NCI-H345 (cell line): ENCODE data around the gene DCANP1.

Experiments used
- DNase-seq: peaks from one replicate; lab custom pipeline; 2025; lab: John Stamatoyannopoulos, UW

The DCANP1 gene

DNA sequence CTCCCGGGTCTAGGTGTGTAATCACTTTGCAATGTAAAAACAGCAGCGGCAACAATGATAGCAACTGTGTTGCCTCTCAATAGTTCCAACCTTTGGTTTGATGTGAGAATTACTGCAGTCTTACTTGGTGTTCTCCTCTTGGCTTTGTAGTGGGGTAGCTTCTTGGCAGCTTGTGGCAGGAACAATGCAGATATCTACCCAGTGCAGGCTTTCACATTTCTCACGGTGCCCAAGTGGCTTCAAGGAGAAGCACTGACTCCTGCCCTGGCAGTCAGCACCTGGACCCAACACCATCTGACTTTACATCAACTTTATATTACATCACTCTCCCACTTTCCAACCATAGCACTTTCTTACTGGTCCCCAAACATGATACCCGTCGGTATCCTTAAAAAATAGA, 33.4 kb upstream of the DCANP1 start:
- no peak for DNase-seq

DNA sequence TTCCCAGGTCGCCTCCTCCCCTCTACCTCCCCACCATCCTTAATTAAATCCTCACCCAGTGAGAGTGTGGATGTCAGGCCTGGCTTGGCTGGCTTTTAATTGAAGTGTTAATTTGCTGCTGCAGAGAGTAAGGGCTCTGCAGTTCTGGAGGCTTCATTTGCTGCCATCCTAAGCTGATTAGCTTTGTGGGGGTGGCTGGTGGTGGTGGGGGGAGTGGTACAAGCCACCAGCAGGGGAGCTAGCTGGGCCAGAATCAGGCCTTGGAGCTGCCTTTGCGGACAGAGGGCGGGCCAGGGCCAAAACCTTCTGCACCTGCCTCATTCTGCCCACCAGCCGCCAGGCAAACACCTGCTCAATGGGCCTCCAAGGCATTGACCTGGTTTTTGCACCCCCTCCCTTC, 31.8 kb upstream of the DCANP1 start:
- DNase-seq: no peak

DNA sequence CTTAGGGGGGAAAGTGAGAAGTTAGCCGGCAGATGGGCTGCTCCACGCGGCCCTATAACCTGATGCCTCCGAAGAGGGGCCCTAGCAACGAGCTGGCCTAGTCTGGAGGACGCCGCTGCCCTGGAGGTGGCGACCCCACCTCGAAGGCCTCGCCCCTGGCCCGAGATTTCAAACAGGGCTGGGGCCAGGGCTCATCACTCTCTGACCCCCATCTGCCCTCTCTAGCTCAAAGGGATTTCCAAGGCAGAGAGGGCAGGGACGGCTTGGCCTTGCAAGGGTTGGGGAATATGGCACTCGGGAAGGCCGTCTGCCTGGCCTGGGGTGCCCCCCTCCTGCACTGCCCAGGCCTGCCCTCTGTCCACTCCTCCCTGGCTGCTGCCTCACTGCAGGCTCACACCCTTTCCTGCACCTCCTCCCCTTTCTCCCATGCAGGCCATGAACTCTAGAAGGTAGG, 30.5 kb upstream of the DCANP1 start:
- no peak for DNase-seq

DNA sequence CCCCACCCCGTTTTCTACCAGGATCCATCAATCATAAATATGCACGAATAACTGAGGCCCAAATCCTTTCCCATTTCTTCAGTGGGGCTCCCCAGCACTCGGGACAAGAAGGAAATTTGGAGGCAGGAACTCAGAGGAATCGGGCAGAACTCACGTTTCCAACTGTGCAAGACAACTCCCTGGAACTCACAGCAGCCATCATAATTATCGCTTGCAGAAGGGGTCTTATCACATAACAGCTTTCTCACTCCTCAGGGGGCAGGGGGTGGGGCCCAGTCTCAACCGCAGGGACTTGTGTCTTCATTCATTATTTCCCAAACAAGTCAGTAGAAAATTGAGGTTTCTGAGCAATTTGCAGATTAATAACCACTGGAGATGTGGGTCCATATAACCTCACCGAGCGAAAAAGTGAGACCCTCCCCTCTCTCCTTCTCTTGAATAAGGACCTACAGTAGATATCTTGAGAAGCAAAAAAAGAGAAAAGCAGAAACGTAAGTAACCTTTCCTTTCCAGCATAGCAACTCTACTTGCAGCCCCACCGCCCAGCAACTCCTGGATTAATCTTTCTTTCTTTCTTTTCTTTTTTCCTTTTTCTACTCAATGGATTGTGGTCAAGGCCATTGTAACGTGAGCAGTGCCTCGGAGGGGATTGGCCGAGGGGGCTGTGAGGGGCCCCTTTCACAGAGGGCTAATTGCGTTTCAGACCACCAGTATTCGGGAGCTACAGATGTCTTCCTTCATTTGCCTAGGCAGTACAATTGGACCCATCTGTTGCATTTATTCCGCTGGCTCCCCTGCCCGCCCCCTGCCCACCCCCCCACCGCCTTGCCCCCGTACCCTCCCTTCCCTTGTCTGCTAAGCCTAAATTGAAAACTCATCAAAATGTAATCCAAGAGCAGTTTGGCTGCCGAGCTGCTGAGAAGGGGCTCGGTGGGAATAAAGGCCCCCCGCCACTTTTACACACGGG, 29.8 kb upstream of the DCANP1 start:
- DNase-seq: no peak

DNA sequence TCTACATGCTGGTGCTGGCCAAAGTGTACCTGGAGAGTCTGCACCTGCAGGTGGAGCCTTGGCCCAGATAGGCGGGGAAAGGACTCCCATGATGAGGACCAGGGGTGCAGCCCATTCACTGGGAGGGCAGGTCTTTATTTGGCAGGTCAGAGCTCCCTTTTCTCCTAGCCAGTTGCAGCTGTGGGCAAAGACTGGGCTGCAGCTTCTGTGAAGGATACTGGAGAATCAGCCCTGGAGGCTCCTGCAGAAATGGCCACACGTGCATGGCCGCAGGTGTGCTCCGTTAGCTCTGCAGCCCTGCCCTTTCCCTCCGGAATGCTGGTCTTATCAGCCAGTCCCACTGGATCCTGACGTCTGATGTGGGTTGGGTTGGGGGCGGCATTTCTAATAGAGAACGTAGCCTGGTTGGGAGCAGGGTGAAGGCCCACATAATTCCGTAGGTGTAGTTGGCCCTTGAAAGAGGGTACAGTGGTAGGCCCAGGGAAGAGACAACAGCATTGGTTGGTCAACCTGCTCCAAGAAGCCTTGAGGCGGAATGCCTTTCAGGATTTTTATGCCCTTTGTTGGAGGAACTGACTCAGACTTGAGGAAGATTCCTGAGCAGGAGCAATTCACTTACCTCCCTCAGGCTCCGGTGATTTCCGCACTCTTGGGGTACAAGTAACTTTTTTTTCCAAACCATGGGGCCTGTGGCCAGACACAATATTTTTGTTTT, 27.0 kb upstream of the DCANP1 start:
- DNase-seq: no peak

DNA sequence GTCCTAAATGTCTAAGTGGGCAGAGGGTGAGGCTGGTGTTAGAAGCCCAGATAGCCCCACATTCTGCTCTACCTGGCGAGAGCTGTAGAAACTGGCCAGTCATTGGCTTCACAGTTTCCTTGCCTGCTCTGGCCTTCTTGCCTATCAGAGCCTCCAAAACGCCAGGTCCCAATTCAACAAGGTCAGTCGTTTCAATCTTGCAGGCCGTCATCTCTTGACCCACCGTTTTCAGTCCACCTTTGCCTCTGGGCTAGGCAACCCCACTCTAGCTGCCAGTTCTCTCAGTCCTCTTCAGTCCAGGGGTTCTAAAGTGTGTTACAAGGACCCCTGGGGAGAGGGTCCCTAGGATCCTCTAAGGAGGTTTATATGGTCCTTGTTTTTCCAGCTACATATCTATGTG, 25.0 kb upstream of the DCANP1 start:
- DNase-seq: no peak

DNA sequence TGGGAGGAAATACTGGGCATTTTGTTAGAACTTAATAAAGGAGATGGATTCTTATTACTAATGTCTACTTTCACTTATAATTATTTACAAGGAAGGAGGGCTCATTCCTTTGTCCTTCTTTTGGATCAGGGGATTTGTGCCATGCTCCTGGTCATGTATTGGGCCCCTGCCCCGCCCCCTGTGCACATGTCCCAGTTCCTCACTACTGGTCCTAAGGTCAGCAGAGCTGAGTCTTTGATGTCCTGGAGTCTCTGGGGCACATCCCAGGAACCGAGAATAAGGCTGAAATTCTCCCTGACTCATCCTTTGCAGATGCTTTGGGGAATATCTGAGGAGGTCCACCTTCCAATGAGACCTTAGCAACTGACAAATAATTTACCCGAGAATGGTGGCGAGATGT, 24.6 kb upstream of the DCANP1 start:
- no peak for DNase-seq

DNA sequence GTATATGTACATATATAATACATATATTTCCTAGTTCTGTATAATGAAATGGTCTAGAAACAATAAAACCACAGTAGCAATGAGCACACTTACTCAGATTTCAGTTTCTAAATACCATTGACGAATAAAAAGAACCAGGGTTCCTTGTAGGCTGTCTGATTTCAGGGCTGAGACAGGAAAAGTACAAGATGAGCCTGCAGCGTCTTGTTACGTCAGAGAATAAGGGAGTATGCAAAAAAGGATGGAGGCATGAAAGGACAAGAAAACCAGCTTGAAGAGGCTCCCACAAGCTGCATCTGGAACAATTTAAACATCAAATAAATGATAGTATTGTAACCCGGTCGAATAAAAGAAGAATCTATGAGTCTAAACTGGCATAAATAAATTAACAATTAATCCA, 22.8 kb upstream of the DCANP1 start:
- DNase-seq: no peak

DNA sequence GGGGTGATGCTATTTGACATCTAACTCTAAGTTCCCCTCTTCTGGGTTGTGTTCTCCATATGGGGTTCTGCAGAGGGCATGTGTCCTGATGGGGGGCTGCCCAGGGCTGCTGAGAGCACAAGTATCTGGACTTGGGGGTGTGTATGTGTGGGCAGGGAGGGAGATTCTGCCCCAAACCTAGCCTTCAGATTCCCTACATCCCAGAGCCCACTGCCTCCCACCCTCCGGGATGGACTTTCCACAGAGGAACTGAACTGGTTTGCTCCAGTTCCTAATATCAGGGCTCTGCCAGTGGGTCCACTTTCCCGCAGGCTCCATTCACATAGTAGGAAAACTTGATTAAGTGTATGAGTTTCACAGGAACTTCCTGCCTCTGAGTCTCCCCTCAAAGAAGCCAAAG, 21.4 kb upstream of the DCANP1 start:
- no peak for DNase-seq

DNA sequence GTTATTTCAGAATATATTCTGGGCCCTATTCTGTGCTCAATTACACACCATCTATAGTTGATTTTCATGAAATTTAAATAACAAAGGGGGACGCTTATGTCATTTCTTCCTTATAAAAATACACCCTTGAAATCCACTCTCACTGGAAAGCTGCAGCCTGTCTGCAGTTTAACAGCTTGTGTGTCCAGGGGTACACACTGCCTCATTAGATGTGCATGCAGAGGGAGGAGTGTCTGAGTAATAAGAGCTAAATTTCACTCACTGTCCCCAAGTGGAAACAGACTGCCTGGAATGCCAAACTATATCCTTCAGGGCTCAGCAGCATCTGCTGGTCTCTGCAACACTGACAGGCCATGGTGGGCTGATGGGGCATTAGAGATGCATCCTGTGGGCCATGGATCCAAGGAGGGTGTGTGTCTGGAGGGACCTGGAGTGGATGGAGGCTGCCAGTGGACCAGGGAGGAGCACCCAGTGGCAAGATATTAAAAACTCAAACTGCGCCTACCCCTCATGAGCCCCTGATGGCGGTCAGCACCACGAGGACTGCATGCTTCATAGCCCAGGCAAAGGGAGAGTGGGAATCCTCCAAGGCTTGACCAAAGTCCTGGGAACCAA, 20.8 kb upstream of the DCANP1 start:
- no peak for DNase-seq

DNA sequence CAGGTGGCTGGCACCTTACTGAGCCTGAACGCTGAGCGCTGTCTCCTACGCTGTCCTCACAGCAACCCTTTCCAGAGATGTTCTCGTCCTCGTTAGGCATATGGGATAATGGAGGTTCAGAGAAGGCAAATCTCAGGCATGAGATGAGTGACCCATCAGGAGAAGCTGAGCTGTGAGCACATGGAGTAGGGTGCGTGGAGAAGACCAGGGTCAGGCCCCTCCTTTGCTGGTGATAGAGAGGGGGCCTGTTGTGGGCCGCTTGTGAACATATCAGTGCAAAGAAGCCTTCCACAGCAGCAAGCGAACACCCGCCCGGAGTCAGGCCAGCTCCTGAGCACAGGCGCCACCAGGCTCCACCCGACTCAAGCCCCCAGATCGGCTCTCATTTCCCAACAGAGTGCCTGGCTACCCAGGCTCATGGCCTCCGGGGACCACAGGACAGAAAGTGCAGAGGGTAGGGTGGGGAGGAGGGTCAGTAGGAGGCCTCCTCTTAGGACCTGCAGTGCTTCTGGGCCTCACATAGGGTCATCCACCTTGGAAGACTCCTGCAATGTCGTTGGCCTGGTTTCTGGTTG, 20.0 kb upstream of the DCANP1 start:
- DNase-seq: no peak

DNA sequence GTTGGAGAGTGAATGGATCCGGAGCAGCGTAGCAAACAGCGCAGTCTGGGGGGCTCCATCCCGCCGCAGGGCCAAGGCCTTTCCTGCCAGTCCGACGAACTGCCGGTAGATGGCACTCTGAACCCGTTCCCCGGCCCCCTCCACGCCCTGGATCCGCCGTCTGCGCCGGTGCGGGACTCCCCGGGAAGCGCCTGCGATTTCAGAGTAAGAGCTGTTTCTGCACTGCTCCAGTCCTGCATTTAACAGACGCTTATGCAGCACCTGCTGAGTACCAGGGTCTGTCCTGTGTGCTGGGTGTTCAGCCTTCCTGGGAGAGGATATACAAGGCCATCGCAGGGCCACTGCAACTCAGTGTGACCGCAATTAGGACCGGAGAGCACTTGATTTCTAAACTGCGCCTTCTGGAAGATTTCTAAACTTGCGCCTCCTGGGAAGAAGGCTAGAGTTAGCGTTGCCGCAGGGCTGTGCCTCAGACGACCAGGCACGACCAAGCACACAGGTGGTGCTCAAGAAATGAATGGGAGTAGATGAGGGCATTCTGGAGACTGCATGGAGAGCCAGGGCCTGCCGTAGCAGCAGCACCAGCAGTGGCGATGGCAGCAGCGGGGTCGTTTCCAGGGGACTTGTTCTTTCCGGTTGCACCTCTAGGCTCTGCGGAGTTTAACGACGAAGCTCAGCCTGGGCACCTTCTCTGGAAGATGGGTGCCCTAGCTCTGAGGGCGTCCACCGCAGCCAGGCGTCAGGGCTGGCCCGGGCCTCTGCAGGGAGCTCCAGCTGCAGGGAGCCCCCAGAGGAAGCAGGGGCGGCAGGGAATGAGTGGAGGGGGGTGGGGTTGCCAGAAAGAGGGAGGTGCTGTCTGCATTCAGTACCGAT, 19.3 kb upstream of the DCANP1 start:
- peak; percentile 83 for DNase-seq

DNA sequence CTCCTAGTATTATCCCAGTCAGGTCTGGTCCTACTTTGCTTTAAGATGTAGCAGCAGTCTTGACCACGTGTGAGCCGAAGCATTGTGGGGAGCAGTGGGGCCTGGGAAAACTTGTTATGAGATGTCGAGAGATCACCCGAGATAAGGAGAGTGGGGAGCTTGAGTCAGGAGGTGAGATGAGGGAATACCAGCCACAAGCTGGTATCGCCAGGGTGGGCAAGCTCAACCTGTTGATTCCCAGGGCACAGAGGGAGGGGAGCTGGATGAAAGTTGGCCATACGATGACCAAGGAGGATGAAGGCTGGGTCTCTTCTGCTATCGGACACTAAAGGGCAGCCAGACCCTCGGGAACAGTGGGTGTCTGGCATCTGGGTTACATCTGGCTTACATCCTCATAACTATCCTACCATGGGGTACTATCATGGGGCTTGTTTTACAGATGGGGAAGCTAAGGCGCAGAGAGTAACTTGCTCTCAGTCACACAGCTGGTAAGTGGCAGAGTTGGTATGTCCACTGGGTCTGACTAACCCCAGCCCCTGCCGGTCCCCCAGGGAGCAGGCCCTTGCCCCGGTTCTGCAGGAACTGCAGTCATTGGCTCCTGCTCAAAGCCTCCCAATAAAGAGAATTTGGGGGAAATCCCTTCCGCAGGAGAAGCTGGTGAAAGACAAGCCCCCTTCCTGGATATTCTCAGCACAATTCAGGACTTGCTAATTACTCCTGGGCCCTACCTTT, 18.4 kb upstream of the DCANP1 start:
- no peak for DNase-seq

DNA sequence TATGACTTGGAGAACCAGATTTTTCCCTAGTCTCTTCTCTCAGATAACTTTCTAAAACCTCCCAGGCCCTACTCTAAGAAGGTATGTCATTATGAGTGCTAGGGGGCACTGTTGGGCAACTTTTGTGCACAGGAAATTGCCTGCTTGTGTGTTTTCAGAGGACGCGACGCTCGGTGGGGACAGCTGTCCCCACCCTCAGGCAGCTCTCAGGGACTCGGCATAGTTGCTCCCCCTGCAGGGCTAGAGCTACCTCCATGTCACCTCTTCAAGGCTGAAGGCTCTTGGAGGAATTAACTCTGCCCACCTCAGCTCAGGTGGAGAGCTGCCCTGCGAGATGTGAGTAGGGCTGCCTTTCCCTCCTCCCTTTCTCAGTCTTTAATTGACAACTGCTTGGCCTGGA, 15.2 kb upstream of the DCANP1 start:
- peak; percentile 82 for DNase-seq

DNA sequence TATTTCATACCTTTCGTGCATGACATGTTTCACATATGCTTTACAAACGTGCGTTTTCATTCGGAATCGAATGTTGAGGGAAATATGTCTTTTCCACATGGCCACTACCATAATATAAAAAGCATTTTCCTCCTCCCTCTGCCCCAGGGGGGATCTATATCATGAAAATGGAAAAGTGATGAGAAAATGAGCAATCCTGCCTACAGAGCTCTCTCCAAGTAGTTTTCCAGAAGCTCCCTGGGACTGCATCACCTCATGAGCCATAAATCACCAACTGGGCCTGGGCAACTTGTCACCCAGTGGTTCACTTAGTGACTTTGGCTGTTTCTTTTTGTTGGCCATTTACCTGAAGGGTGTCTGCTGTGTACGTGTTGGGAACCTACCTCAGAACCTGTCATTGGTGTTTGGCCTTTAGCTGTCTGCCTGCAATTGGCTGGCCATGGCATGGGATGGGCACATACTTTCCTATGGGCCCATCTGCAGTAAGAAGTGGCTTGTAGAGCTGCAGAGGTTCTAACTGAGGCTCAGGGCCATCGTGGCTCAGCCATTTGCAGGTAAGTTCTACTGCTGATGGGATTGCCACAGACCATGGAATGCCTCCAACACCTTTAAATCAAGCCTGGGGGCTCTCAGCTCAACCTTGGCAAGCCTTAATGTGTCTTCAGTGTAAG, 14.5 kb upstream of the DCANP1 start:
- DNase-seq: no peak

DNA sequence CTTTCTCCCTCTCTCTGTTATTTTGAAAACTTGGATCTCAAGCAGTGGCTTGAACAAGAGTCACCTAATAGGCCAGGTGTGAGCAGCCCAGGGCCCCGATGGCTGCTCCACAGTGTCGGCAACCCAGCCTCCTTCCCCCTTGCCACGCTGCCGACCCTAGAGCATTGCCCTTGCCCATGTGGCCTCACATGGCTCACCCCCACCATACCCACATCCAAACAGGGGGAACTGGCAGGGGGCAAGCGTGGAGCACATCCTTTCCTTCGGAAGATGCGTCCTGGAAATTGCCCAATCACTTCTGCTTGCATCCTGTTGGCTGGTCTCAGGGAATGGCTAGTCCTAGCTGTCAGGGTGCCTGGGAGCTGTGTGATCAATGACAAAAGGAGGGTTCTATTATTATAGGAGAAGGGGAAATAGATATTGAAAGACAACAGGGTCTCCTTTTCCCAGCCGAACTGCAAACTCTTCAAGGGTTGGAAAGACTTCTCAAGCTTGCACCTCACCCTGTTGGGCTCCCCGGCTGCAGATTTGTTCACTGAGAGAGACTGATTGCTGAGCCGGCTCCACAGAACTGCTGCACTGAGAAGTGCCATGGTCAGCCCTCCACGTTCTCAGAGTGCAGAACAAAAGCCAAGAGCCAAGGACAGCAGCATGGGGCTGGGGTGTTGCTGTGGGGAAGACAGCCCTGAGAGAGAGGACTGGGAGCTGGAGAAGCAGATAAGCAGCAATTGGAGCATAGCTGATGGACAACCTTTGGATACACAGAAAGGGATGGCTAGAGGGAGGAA, 13.3 kb upstream of the DCANP1 start:
- no peak for DNase-seq

DNA sequence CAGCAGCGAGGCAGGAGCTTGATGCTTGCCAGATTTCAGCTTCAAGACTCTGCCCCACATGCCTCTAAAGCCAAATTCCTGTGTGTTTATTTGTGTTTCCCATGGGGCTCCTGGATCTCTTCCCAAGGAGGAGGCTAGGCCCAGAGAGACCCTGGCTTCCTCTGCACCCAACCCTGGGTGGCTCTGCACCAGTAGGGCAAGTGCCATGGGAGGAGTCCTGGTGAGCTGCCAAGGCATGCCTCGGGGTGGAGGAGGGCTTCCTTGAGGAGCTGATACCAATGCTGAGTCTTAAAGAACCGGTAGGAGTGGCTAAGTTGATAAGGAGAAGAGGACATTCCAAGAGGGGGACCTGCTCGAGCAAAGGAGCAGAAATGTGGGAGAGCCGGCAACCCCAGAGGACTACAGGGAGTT, 11.8 kb upstream of the DCANP1 start:
- DNase-seq: no peak

DNA sequence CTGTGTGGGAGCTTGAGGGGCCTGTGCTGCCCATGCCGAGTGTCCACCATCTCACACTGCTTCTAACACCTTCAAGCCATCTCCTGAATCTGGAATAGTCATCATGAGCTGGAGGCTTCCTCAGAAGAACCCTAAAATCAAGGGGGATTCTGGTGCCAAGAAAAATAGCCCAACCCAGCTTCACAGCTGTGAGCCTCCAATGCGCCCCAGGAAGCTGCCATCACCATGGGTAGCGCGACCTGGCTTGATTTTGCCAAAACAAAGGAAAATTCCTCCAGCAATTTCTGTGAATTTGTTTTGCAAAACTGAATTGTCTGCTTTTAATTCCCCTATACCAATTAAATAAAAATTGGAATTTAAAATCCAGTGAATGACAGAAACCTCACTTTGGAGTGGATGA, 11.2 kb upstream of the DCANP1 start:
- DNase-seq: no peak

DNA sequence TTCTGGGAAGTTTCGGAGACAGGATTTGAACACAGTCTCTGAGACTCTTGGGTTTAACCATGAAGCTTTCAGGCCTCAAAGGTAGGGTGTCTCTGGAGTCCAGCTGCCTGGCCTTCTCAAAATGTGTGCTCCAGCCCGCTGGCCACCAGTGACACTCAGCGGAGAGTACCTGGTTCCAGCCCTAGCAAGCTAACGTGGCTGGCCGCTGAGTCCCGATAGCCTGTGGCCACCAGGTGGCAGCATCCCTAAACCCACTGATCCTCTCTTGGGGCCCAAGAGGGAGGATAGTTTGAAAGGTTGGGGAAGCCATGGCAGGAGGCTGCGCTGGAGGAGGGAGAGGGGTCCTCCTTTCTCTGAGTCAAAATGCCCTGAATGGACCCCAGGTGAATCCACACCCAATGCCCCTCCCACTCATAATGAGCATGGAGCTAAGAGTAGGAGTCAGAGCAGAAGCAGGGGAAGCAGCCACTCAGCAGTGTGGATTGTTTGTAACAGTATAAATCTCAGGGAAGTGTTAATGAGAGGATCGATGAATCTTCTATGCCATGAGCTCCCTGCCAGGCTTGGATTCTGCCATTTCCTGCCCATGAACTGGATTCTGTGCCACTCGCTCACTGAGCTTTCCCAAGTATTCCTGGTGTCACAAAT, 10.4 kb upstream of the DCANP1 start:
- DNase-seq: peak; percentile 73
